PC-9 (cell line): ENCODE results near the gene DPP7. TPM values are rescaled to one million over a fixed set of nuclear protein-coding genes. Genes with fewer than 3 reads are reported as not detected.
A peak's percentile ranks its signal among the peaks of the same experiment; 100 is the strongest.

ENCODE experiments used
- BruUV-seq: library from RNA; stranded (reverse); fragments of 400-500 nt; replicated peaks from 2 replicates; lab custom pipeline; 2021; lab: Mats Ljungman, UMichigan
- CTCF ChIA-PET: fragments of 300-600 bp; sonication (Branson Sonifier 250); formaldehyde crosslinking; loops from one replicate; lab custom pipeline; 2022; ENCODE audit warnings: antibody characterized with exemption; lab: Charles Lee
- POLR2A ChIA-PET: fragments of 300-600 bp; sonication (Branson Sonifier 250); formaldehyde crosslinking; loops from one replicate; lab custom pipeline; 2022; ENCODE audit warnings: antibody characterized with exemption; ENCODE audit not compliant: unreplicated experiment; lab: Charles Lee
- DNase-seq, 2 experiments: peaks; one replicate each; pipeline versions ENCODE4 v3.0.0 to v3.0.0-alpha.2; 2015 to 2022; ENCODE audit warnings: mixed read lengths in 1 of 2
- H2AFZ ChIP-seq: fragments of 200-600 bp; sonication (generic); 2 replicates; pipeline ENCODE4 v1.8.1; 2017; ENCODE audit warnings: antibody characterized with exemption
- H3F3A ChIP-seq: fragments of 200-600 bp; sonication (generic); 2 replicates; pipeline ENCODE4 v1.8.1; 2017; ENCODE audit warnings: antibody characterized with exemption, mild to moderate bottlenecking, low read depth; ENCODE audit not compliant: insufficient read depth
- H3K27ac ChIP-seq: fragments of 200-600 bp; sonication (generic); 2 replicates; pipeline ENCODE4 v1.6.1; 2016; ENCODE audit warnings: mixed run types
- H3K27me3 ChIP-seq: fragments of 200-600 bp; sonication (generic); 2 replicates; pipeline ENCODE4 v1.6.1; 2016; ENCODE audit warnings: low read depth, mixed run types; ENCODE audit not compliant: insufficient read depth
- H3K36me3 ChIP-seq: fragments of 200-600 bp; sonication (generic); 2 replicates; pipeline ENCODE4 v1.6.1; 2016; ENCODE audit warnings: low read depth, mixed run types
- H3K4me1 ChIP-seq: fragments of 200-600 bp; sonication (generic); replicated peaks from 2 replicates; pipeline ENCODE4 v1.6.1; 2016; ENCODE audit warnings: mixed run types; ENCODE audit not compliant: insufficient read depth
- H3K4me2 ChIP-seq: fragments of 200-600 bp; sonication (generic); 2 replicates; pipeline ENCODE4 v1.6.1; 2017; ENCODE audit warnings: mixed run types
- H3K4me3 ChIP-seq: fragments of 200-600 bp; sonication (generic); 2 replicates; pipeline ENCODE4 v1.6.1; 2016; ENCODE audit warnings: mixed run types
- H3K79me2 ChIP-seq: fragments of 200-600 bp; sonication (generic); 2 replicates; pipeline ENCODE4 v1.6.1; 2017; ENCODE audit warnings: low read depth, mixed run types
- H3K9me2 ChIP-seq: fragments of 200-600 bp; sonication (generic); 2 replicates; pipeline ENCODE4 v1.8.1; 2017; ENCODE audit warnings: mild to moderate bottlenecking; ENCODE audit not compliant: insufficient read depth
- H3K9me3 ChIP-seq: fragments of 200-600 bp; sonication (generic); 2 replicates; pipeline ENCODE4 v1.8.1; 2016; ENCODE audit warnings: low read depth; ENCODE audit not compliant: insufficient read depth
- H4K20me1 ChIP-seq: fragments of 200-600 bp; sonication (generic); 2 replicates; pipeline ENCODE4 v1.8.1; 2017; ENCODE audit not compliant: insufficient read depth
- CTCF ChIP-seq: fragments of 200-600 bp; sonication (generic); conservative IDR thresholded peaks from 2 replicates; pipeline ENCODE4 v1.6.1; 2017; ENCODE audit warnings: mixed run types, antibody characterized with exemption, mild to moderate bottlenecking, moderate library complexity
- EZH2 ChIP-seq: fragments of 200-600 bp; sonication (generic); IDR thresholded peaks from 2 replicates; pipeline ENCODE4 v1.8.0; 2017; ENCODE audit warnings: antibody characterized with exemption, low read depth
- intact Hi-C: fragments of 100-400 bp; cut with micrococcal nuclease; formaldehyde crosslinking; loops from one replicate; pipeline ENCODE4 v1.10.0; 2022; ENCODE audit not compliant: unreplicated experiment
- total RNA-seq: library from RNA; stranded (reverse); gene quantifications from 2 replicates; pipeline ENCODE4 v1.2.3, GENCODE V29; 2021

DPP7 gene
- total RNA-seq, 1 experiment from 2014 or later, result 104 TPM

GRCh38 chr9:137075275-137075775, 39.2 kb downstream of the DPP7 start:
- H3K27ac ChIP-seq, result no peak overlapping the region
- H3F3A ChIP-seq, result peaks cover 25% of the 10 kb centered on the region
- intact Hi-C loops, result no loop called here
- H3K27me3 ChIP-seq, result no peaks in the 10 kb centered on the region
- H3K9me2 ChIP-seq, result no peaks in the 10 kb centered on the region
- TF ChIP-seq EZH2 (no peak), CTCF (no peak)
- no peak overlapping the region for H2AFZ ChIP-seq
- H3K4me2 ChIP-seq, result no peak overlapping the region
- no peaks in the 10 kb centered on the region for H3K36me3 ChIP-seq
- no peaks in the 10 kb centered on the region for H4K20me1 ChIP-seq
- ChIA-PET POLR2A (no interaction called here), CTCF (no interaction called here)
- H3K79me2 ChIP-seq, result no peaks in the 10 kb centered on the region
- no TSS peak for BruUV-seq
- H3K4me1 ChIP-seq, result peaks cover 6% of the 10 kb centered on the region
- DNase-seq, result peak in 1 of 2 experiments; percentile 18
- H3K9me3 ChIP-seq, result no peaks in the 10 kb centered on the region
- H3K4me3 ChIP-seq, result no peak overlapping the region

- Histone ChIP-seq H3K4me2 (no peak overlapping the region), H3K27me3 (no peaks in the 10 kb centered on the region), H3K4me3 (no peak overlapping the region), H3K36me3 (no peaks in the 10 kb centered on the region), H3K9me3 (no peaks in the 10 kb centered on the region), H3K9me2 (no peaks in the 10 kb centered on the region), H2AFZ (no peak overlapping the region), H3K4me1 (peaks cover 6% of the 10 kb centered on the region), H3F3A (peaks cover 25% of the 10 kb centered on the region), H3K27ac (no peak overlapping the region), H4K20me1 (no peaks in the 10 kb centered on the region), H3K79me2 (no peaks in the 10 kb centered on the region)
- ChIA-PET CTCF (no interaction called here), POLR2A (no interaction called here)
- BruUV-seq, result no TSS peak
- TF ChIP-seq CTCF, result no peak
- TF ChIP-seq EZH2, result no peak
- DNase-seq, result peak in 1 of 2 experiments; percentile 17
- intact Hi-C loops, result no loop called here
These were observed 39.8 kb downstream of the DPP7 start for GRCh38 chr9:137074657-137075274.

GRCh38 chr9:137073992-137074399, 40.5 kb downstream of the DPP7 start:
- Histone ChIP-seq H3K4me1 (peaks cover 13% of the 10 kb centered on the region), H3K9me3 (no peaks in the 10 kb centered on the region), H3F3A (peaks cover 25% of the 10 kb centered on the region), H3K27ac (no peak overlapping the region), H2AFZ (no peak overlapping the region), H3K79me2 (0 out of 2 replicates have a peak, but pooled peaks cover 6% of the 10 kb centered on the region), H4K20me1 (0 out of 2 replicates have a peak, but pooled peaks cover 4% of the 10 kb centered on the region), H3K9me2 (no peaks in the 10 kb centered on the region), H3K4me3 (no peak overlapping the region), H3K4me2 (no peak overlapping the region), H3K36me3 (no peaks in the 10 kb centered on the region), H3K27me3 (no peaks in the 10 kb centered on the region)
- CTCF ChIA-PET, result no interaction called here
- TF ChIP-seq CTCF (no peak), EZH2 (no peak)
- peak in 1 of 2 experiments; percentile 22 for DNase-seq
- BruUV-seq, result no TSS peak
- intact Hi-C loops, result no loop called here
- POLR2A ChIA-PET, result no interaction called here
